Peyer's patch (tissue), 4 donors: ENCODE results near the gene C3orf38.
"Not testable (repeated sequence)": the region's sequence is repeated elsewhere in the genome, so short reads cannot be mapped to it uniquely, and the experiment has no call there.

Experiments
- CTCF ChIP-seq, 6 experiments: fragments of 450-650 bp in 4 of 6; fragments of 200-600 bp in 2 of 6; sonication (generic) in 1 of 6; IDR thresholded peaks; one replicate each; pipeline ENCODE4 v1.5.1; 2017 to 2019; ENCODE audit warnings: antibody characterized with exemption in 6 of 6, mild to moderate bottlenecking in 3 of 6, moderate library complexity in 1 of 6
- POLR2A ChIP-seq, 2 donors: fragments of 450-650 bp; IDR thresholded peaks; one replicate each; pipeline ENCODE4 v1.5.1; 2017; ENCODE audit warnings: antibody characterized with exemption in 2 of 2, mild to moderate bottlenecking in 2 of 2, moderate library complexity in 2 of 2

- TF ChIP-seq CTCF, POLR2A (IDR thresholded peaks at IDR 0.05): not testable (repeated sequence)
These were observed 31.2 kb upstream of the C3orf38 start for GRCh38 chr3:88118603-88119002.
